M059J (cell line): ENCODE data around the gene AP2B1. TPM values are rescaled to one million over a fixed set of nuclear protein-coding genes. Genes with fewer than 3 reads are reported as not detected.
A peak's percentile ranks its signal among the peaks of the same experiment; 100 is the strongest.
"Not testable (repeated sequence)": the region's sequence is repeated elsewhere in the genome, so short reads cannot be mapped to it uniquely, and the experiment has no call there.

Experiments
- DNase-seq: peaks from one replicate; pipeline ENCODE4 v3.0.0-alpha.2; 2012; ENCODE audit warnings: low read depth
- total RNA-seq: library from RNA; depleted of rRNA; stranded (reverse); fragments of >200 nt; shearing (Covaris generic); gene quantifications from 2 replicates; pipeline ENCODE4 v1.2.3, GENCODE V29; 2014

AP2B1 gene
- total RNA-seq, 1 experiment from 2014 or later = 75.5 TPM

DNA sequence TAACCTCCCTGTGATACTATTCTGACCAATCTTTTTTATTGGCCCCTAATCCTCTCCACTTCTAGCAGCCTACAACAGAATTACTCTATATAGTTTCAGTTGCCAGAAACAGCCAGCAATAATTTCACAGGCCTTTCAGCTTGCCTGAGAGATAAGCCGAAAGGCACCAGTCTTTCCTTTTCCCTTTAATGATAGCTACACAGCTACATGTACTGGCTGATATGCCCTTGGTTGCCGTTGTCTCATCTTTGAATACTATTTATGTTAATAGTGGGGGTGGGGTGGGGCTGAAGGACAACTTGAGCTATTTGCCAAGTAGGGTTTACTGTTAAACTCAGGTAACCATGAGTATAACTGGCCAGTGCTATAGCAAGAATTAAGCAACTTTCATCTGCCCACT is 108.5 kb downstream of the AP2B1 start:
- DNase-seq = no peak

DNA sequence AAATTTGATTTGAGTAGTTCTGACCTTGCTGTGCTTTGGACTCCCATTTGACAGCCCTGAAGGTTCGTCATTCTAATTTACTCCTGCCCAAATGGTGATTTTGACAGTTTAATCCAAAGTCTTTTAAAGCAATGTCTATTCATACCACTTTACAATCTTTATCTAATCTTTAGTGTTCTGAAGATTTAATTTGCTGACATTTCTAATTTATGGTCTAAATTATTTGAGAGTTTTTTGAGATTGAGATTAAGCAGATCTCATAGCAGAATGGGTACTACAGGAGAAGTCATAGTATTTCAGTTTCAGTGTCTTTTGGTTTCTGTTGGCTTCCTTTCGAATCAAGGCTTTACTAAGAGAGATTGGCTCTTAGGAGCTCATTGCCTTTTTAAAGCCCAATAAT is 111.7 kb downstream of the AP2B1 start:
- no peak for DNase-seq

DNA sequence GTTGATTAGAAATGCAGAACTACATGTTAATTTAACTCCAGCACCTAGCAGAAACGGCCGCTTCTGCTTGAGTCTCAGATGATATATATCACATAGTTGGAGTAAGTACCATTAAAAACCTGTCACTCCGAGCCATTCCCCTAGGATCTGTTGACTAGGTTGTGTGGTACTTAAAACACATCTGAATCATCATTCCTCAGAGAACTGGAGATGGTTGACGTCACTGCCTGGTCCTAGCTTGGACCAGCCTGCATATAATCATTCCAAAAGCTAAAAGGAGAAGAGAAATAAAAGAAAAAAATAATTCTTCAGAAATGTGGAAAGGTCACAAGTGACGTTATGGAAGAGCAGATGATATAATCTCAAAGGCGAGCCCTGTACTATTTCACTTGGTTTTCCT is 113.0 kb downstream of the AP2B1 start:
- DNase-seq = no peak

DNA sequence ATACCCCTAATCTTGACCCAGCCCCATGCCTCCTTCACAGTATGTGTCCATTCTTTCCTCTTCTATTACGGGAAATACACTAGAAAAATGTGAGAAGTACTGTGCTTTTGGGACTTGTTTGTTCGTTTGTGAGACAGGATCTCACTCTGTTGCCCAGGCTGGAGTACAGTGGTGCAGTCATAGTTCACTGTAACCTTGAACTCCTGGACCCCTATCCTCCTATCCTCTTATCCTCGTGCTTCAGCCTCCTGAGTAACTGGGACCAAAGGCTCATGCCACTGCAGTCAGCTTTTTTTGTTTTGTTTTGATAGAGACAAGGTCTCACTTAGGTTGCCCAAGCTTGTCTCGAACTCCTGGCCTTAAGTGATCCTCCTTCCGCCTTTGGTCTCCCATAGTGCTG is 114.4 kb downstream of the AP2B1 start:
- DNase-seq = no peak

DNA sequence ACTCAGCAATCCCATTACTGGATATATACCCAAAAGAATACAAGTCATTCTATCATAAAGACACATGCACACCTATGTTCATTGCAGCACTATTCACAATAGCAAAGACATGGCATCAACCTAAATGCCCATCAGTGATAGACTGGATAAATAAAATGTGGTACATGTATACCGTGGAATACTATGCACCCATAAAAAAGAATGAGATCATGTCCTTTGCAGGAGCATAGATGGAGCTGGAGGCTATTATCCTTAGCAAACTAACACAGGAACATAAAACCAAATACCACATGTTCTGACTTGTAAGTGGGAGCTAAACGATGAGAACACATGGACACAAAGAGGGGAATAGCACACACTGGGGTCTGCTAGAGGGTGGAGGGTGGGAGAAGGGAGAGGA is 116.2 kb downstream of the AP2B1 start:
- not testable (repeated sequence) for DNase-seq

DNA sequence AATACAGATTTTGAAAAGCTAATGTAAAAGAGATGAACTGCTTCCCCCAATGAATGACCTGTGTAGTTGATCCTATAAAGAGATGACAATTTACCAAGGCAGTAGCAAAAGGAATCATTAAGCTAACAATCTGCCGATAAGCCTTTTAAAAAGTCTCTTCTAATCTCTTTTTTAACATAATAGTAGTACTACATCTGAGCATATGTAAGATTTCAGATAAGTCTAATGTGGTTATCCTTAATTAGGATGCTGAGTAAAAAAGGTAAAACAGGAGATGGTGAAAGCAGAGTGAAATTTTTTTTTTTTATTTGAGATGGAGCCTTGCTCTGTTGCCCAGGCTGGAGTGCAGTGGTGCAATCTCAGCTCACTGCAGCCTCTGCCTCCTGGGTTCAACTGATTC is 118.1 kb downstream of the AP2B1 start:
- DNase-seq = no peak

DNA sequence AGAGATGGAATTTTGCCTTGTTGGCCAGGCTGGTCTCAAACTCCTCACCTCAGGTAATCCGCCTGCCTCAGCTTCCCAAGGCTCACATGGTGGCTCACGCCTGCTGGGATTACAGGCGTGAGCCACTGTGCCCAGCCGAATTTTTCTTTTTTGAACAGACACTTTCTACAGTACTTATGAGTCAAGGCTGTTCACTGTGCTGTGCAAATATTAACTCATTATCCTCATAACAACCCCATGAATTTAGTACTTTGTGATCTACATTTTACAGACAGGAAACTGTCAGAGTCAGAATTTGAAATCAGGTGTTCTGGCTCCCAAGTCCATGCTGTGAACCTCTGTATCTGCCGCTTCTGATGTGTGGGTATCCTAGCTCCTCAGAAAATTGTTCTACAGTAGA is 118.6 kb downstream of the AP2B1 start:
- DNase-seq = no peak

DNA sequence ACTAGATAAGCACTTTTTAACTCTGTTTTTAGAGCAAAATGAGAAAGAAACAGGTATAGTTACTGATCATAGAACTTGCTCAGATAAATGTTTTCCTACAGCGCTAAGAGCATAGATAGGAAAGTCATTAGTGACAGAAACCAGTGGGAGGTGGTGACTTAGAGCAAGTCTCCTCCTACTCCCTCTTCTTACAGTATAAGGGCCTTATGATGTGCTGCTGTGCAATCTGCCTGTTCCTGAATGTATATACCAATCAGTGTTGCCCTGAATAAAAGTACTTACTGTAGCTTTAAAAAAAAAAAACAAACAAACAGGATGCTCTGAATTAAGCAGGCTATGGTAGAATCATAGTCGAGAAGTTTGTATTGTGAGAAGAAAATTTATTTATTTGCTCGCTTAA is 121.0 kb downstream of the AP2B1 start:
- DNase-seq = no peak

DNA sequence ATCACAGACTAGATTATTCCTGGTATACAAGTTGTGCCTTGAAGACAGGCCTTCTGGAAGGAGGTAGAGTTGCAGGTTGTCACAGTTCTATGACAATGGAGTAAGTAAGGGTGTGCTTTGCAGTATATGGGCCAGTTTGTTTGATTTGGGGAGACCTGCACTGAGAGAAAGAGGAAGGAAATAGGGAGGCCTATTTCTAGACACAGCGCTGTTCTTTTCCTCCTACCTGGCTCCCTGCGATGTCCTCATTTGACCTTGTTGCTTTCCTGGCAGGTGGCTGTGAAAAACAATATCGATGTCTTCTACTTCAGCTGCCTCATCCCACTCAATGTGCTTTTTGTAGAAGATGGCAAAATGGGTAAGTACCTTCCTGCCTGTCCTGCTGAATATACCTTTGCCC is 121.8 kb downstream of the AP2B1 start:
- DNase-seq = no peak

DNA sequence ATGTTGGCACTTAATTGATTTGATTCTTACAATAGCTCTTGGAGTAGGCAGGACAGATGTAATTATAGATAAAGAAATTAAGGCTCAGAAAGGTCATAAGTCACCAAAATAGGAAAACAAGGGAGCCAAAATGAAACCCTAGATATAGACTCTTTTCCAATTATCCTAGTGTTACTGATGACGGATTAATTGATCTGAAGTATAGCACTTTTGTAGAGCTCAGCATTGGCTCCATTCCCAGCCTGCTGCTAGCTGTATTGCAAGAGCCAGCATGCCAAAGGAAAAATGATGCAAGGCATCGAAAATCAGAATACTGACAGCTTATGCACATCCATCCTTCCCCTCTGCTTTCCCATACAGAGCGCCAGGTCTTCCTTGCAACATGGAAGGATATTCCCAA is 122.8 kb downstream of the AP2B1 start:
- DNase-seq = no peak

DNA sequence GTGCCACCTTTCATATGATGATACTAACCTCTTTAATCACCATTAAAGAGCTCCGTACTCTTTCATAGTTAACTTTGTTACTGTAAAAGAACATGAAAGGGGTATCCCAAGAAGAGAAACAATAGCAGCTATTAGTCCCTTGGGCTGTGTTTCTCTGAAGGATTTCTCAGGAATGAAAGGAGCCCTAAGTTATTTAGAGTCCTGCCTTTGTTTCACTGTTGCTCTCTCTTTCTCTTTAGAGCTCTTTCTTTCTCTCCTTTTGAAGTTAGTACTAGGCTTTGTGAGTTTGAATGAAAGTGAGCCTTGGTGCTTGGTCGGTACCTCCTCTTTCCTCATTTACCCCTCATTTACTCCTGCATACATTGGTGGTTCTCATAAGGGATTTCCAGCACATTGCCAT is 123.8 kb downstream of the AP2B1 start:
- no peak for DNase-seq

DNA sequence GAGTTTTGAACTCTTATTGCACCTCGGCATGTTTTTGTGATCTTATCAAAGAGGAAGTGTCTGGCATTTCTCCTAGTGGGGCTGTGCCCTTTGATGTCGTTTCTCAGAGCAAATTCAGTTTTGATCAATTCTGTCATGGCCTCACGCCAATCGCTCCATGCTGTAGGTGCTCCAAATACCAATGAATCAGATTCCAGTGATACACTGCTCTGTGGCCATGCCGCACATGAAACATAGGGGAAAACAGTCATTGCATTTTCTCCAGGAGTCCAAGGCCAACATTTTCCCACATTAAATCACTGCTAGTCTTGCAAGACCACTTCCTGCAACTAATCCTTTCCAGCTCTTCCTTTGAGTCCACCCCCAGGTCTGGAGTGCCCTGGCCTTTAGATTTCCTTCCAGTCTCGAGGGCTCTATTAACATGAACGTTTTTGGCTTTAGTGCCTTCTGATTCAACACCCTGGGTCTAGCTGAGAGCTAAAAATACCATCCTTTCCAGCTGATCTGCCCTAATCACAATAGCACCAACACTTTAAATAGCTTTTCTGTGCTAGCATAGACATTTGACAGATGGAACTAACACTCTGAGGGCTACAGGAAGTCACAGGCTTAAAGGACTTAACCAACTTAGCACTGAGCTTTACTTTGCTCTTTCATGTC is 126.1 kb downstream of the AP2B1 start:
- DNase-seq = peak; percentile 77

DNA sequence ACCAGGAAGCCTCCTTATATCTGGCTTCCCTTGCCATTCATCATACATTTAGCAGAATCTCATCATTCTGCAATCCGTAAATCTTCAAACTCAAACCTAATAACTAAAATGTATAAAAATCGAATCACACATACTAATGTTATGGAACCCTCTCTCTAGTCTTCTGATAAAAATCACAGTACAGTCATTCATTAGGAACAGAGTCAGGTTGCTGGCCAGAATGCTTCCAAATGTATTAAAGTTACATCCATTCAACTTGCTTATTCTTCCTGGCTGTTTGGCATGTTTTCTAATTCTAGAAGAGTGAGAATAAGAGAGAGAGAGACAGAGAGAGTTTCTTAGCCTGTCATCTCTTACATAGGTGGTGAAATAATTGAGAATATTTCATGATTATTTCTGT is 127.9 kb downstream of the AP2B1 start:
- DNase-seq = no peak

DNA sequence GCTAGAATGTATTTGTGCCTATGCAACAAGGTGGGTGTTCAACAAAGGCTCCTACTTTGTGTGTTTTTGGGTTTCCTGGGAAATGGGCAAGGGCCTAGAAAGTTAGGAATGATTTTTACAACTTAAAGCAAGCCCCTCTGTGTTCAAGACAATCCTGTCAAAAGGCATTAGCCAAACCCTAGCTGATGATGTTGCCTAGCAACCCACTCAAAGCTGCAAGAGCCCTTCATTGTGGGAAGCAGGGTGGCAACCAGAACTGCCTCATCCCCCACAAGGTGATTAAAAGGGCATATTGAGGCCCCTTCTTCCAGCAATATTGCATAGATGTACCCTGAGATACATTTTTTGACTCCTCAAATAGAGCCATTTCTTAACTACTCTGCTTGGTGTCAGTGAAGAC is 128.3 kb downstream of the AP2B1 start:
- no peak for DNase-seq

DNA sequence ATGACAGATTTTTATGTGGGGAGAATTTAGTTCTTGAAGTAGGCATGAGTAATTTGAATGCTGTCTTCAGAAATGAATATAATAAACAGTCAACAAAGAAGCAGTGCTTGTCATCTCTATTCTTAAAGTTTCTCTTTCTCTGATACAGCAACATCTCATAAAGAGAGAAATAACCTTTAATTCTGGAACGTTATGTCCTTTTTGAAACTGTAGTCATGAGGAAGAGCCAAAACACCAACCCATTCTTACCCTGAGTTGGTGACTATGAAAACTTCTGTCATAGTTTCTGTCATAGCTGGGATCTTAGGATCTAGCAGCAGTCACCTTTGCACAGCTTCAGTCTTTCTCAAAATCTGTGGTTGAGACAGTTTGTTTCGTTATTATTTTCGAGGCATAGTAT is 129.1 kb downstream of the AP2B1 start:
- no peak for DNase-seq

DNA sequence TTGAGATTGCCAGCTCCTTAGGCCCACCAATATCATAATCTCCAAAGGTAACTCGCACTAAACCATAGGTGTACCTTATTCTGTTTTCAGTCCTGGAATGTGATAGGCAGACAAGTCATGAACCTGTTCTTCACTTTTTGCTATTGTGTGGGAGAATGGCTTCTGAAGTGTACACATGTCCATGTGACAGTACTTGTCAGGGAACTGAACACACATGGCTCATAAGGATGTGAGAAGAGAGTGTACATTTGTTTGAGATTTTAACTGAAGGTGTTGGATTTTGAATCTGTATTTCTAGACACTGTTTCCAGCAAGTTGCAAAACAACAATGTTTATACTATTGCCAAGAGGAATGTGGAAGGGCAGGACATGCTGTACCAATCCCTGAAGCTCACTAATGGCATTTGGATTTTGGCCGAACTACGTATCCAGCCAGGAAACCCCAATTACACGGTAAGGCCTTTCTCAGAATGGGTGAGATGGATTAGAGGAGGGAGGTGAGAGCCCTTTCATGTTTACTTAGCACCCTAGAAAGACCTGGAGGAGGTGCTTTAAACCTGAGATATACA is 129.9 kb downstream of the AP2B1 start:
- DNase-seq = no peak

DNA sequence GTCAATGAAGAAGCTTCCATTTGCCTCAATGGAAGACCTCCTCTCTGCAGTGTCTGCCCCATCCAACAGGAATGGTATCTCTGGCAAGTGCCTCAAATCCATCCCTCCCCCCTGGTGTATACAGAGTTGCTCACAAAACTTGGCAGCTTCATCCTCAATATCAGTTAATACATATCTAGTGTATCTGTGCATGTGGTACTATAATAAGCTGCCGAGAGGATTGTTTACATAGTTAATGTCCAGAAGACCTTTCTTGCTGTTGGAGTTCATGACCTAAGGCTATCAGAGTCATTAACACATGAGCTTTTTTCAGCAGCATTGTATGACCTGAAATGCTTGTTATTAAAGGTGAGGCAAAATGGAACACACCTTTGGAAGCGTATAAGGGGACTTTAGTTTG is 130.4 kb downstream of the AP2B1 start:
- DNase-seq = no peak

DNA sequence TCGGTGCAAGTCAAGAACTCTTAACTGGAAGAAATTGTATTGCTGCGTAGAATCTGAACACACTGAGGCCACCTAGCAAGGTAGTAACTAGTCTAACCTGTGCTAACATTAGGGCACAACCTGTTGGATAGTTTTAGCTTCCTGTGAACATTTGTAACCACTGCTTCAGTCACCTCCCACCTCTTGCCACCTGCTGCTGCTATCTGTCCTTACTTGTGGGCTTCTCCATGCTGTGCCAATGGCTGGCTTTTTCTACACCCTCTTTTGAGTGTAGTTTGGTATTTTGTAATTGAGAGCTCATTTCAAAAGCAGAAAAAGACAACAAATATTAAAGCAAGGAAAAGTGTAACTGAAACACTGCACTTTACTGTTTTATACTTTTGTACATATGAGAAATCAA is 136.6 kb downstream of the AP2B1 start:
- no peak for DNase-seq

DNA sequence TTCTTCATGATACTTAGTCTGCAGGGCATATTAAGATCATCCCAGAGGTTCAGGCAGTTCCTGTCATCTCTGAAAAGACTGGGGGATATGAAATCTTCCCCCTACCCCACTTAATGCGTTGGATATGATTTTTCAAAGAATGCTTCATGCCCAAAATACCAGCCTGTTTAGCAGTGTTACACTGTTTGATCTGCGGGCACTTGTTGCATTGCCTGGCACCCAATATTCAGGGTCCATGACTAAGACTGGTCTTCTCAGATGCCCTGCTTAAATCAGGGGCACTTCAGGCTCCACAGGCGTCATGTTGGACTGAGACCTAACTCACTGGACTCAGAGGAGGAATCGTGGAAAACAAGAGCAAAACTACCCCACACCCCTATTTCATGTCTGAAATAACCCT is 137.9 kb downstream of the AP2B1 start:
- no peak for DNase-seq

DNA sequence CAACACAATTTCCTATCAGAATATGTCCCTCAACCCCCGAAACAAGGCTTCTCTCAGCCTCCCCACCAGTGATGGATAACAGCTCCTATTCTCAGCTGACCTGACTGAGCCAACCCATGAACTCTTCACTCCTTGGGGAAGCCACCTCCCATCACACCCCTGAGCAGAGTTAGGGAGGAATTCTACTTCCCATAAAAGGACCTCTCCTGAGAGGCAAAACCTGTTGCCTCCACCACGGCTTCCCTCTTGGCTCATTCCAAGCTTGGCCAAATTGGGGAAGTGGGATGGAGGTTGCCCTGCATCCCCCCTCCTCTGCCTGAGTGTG is 138.6 kb downstream of the AP2B1 start:
- no peak for DNase-seq

DNA sequence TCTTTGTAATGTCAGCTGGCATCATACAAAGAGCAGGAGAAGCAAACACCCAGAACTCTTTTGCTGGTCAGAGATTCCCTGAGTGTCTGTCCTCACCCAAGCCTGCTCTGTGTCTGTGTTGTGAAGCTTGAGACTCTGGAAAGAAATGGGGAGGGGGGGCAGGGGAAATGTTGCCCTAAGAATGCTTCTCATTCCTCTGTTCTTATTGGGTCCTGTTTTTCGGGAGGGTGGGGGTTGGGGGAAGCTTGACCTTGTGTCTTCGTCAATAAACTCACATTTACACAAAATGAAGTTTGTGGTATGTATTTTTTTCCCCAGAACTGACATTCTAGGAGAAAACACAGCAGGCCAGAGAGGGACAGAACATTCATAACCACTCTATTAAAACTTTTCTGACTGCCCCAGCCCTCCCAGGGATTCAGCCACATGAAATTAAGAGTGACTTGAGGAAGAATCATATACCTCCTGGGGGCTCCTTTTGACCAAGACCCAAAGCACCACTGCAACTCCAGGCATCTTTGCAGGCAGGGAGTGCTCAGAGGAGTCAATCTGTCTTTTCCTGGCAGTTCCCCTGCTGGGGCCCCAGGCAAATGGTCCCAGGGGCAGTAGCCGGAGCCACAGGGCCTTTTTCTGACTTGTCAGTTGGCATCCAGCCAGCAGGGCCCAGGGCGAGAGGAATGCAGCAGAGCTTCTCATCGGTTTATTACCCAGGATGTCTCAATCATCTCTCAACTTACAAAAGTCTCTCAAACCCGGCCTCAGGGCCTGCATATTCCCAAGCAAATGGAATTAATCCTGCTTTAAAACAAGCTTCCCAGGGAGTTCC is 139.2 kb downstream of the AP2B1 start:
- DNase-seq = peak; percentile 78

DNA sequence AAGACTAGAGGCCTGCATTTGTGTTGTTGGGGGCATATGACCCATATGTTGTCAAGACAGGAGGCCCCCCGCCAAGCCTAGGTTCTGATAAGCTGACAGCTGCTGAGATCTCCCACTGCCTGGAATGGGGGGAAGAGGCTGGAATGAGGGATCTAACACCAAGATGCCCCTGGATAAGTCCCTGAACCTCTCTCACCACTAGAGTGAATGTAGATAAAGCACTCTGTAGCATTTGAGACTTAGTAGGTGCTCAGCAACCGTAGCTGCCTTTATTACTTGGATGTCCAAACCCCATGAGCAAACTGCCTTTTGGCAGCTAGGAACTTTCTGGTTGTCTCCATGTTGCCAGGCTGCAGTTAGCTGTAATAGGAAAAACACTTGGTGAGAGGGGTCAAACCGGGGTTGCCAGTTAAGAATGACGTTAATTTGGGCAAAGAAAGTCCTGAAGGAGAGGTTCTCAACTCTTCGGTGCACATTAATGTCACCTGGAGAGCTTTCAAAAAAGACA is 139.9 kb downstream of the AP2B1 start:
- DNase-seq = no peak

DNA sequence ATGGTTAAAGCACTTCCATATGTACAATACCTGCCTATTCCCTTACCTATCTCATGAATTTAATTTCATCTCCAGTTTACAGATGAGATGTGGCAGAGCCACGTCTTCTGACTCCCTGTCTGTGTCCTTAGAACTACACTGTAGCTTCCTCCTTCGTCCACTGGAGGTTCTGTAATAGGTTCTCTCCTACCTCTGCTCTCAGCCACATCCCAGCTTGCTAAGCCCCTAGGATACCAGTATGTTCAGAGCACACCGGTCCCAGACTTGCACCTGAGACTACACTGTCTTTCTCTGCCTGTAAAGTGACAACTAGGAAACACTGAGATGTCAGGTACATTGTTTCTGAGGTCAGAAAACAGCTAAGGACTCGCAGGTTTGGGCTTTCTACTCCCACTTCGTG is 140.5 kb downstream of the AP2B1 start:
- no peak for DNase-seq
